GM18858 (cell line): ENCODE results near the gene OR10H3.
"Not testable (repeated sequence)": the region's sequence is repeated elsewhere in the genome, so short reads cannot be mapped to it uniquely, and the experiment has no call there.

Source experiments
- ATAC-seq: cut with Tn5 transposase; IDR thresholded peaks from one replicate; pipeline ENCODE4 v1.9.1; 2021; ENCODE audit not compliant: unreplicated experiment

Gene OR10H3, protein sequence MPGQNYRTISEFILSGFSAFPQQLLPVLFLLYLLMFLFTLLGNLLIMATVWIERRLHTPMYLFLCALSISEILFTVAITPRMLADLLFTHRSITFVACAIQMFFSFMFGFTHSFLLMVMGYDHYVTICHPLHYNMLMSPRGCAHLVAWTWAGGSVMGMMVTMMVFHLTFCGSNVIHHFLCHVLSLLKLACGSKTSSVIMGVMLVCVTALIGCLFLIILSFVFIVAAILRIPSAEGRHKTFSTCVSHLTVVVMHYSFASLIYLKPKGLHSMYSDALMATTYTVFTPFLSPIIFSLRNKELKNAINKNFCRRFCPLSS

DNA sequence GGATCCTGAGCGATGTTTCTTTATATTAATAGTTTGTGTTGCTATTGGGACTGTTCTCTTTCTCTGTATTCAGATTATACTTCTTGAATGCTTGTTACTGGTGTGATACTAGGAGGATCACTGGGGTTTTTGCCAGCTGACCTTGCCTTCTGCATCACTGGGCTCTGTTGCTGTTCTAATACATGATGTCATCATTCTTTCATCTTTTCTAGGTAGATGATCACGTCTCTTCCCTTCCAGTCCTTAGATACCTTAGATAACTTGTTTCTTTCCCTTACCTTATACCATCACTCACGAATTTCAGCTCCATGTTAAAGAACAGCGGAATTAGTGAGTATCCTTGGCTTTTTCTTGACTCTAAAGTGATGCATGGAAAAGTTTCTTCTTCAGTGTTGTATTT lies at the start of gene OR10H3:
Gene OR10H3, plus strand, starts transcription at position 264 of the 400 bp plus-strand sequence. CDS start 3,408 bp downstream, outside the sequence.
- ATAC-seq: no peak

DNA sequence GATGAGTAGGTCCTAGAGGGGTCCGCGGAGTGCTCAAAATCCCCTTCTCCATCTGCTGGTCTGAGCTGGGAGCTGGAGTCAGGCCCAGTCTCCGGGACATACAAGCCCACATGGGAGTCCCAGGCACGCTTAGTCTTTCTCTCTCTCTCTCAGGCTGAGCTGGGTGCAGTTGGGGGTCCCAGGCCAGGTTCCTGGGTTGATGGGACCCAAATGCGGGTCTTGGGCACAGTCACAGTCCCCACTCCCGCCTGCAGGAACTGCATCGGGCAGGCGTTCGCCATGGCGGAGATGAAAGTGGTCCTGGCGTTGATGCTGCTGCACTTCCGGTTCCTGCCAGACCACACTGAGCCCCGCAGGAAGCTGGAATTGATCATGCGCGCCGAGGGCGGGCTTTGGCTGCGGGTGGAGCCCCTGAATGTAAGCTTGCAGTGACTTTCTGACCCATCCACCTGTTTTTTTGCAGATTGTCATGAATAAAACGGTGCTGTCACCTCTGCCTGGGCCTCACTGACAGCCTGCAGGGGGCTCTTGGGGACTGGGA lies 41.1 kb upstream of the OR10H3 start:
- ATAC-seq: no peak

DNA sequence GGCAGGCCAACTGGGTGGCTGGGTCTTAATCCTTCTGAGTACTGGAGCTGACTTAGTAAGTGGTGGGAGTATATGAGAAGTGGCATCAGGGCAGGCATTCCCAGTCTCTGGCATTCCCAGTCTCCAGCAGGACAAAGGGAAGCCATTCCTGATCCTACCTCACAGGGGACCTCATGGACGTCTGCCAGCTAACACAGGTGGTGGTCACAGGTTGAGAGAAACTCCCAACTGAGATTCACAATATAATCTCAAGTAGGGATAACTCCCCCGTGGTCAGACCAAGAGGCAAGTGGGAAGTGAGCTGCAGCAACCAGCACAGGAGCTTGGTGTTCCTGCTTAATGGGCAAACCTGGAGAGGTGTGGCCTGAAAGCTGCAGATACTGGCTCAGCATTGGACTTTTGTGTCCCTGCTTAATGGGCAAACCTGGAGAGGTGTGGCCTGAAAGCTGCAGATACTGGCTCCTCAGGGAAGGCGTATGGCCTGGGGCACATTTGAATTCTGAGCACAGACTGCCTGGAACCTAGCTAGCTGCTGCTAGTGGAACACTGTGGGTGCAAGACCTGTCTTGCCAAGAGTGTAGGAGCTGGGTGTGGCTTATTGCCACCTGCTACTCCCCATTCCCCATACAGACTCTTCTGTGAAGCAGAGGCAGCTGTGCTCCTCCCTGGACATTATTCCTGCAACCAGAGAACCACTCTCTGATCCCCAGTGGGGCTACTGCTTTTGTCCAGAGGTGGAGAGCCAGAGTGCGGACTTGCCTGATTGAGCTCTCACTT lies 35.8 kb upstream of the OR10H3 start:
- no peak for ATAC-seq

DNA sequence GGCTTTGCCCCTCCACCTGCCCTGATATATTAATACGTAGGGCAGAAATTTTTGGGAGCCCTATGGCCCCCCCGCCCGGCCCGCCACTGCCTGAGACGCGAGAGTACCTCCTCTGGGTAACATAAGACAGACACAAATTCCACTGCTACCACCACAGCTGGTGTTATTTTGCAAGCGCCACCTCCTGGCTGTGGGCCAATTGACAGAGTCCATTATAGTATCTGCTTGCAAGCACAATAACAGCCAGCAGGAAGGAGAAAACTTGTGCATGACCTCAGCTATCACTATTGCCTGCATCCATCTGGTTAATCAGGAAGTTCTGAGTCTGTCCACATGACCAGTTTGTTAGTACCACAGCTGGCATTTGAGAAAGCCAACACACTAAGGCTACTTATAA lies 35.3 kb upstream of the OR10H3 start:
- no peak for ATAC-seq

DNA sequence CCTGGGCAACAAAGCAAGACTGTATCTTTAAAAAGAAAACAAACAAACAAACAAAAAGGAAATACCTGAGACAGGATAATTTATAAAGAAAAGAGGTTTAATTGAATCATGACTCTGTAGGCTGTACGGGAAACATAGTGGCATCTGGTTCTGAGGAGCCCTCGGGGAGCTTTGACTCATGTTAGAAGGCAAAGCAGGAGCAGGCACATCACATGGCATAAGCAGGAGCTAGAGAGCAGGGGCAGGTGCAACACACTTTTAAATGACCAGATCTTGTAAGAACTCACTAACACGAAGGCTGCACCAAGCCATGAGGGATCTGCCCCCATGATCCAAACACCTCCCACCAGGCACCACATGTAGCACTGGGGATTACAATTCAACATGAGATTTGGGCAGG lies 23.1 kb upstream of the OR10H3 start:
- ATAC-seq: no peak

DNA sequence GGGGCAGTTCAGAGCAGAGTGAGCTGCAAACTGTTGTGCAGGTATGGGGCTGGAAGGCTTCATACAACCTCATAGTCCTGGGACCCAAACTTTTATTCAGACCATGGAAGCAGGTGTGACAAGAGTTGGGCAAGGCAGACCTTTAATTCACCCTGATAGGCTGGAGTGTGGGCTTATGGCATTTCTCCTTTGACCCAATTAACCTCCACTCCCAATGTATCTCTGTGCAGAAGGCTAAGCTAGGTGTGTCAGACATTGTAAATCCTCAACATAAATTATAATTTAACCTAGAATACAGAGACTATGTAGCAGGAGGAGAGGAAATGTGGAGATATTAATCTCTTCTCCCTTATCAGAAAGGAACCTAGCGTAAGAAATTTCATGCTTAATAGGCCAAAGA lies 22.1 kb upstream of the OR10H3 start:
- no peak for ATAC-seq

DNA sequence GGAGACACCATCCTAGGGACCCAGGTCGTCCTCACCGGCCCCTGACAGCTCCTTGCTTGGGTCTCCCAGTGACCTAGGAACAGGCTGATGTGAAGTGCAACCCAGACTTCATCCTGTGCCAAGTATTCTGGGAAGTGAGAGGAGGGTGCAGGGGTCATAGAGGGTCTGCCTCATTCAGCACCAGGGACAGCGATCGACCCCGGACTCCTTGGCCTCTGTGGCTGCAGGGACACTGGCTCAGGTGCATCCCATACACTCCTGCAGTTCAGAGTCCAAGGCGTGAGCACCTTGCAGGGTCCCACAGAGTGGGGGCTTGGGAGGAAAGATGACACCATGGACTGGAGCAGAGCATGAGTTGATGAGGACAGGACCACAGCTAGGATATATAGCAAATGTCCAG lies 20.0 kb upstream of the OR10H3 start:
- ATAC-seq: no peak

DNA sequence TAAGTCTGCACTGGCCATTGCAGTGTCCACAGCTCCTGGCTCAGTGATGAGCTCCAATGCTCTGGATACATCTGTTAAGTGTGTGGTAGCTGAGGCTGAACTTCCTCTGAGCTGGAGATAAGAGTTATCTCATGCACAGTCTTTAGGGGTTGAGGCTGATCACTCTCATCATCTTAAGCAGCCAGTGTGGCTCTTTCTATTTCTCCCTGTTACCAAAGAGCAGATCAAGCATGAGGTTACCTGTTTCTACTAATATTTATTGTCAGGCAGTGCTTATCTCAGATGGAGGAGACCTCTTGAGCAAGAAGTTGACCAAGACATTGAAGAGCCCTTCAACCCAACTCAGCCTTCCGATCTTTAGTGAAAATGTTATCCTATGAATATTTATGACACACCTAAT lies 16.5 kb upstream of the OR10H3 start:
- no peak for ATAC-seq

DNA sequence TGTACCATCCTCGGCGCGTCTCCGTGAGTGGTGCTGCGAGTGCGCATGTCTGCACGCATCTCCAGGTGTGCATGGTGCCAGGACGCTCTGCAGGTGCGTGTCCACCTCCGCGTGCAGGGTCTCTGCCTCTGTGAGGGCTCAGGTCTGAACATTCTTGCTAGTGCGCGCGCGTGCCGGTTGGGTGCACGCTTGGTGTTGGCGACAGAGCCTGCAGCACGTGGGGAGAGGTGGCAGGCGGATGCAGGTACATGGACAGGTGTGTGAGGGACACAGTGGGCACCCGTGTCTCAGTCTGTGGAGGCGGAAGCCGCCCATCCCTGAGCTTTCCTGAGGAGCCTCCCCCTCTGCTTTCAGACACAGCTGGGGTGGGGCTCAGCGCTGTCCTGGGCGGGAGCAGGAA lies 14.8 kb upstream of the OR10H3 start:
- no peak for ATAC-seq

DNA sequence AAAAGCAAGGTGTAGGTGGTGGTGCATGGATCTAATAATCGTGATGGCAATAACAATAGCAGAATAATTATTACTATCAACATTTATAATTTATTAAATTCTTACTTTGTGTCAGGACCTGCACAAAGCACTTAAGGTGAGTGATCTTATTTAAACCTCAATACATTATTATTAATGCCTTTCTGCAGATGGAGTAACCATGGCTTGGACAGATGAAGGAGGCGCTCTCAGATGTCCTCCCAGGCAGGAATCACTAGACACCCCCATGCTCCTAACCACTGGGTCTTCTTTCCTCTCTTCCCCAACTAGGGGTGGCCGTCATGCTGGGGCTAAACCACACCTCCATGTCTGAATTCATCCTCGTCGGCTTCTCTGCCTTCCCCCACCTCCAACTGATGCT lies 10.1 kb upstream of the OR10H3 start, which contains the start of gene OR10H2:
Gene OR10H2, plus strand, starts transcription at position 301 of the 400 bp plus-strand sequence. Its CDS starts 20 bp downstream, at position 321.
- no peak for ATAC-seq

DNA sequence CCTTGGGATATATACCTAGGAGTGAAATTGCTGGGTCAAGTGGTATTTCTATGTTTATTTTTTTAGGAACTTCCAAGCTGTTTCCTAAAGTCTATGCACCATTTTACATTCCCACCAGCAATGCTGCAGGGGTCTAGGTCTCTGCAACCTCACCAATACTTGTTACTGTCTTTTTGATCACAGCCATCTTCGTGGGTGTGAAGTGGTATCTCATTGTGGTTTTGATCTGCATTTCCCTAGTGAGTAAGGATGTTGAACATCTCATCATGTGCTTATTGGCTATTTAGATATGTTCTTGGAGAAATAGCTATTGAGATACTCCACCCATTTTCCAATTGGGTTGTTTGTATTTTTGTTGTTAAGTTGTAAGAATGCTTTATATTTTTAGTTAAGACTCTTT lies 7.2 kb upstream of the OR10H3 start:
- no peak for ATAC-seq

DNA sequence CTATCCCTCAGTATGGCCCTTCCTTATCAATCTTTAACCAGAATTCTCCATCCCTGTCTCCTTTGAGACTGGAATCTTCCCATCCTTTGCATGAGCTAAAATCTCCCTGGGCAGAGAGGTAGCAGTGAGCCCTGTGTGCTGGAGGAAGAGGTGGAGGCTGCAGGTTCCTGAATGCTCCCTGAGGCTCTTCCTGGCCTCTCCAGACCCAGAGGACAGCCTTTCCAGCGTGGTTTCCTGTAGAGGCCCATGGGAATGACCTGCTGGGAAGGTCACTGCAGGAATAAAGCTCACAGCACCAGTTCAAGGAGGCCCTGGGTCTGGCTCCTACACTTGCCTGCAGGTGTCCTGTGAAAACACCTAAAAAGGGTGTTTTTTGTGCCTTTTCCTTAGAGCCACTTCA lies 5.4 kb upstream of the OR10H3 start:
- ATAC-seq: no peak

DNA sequence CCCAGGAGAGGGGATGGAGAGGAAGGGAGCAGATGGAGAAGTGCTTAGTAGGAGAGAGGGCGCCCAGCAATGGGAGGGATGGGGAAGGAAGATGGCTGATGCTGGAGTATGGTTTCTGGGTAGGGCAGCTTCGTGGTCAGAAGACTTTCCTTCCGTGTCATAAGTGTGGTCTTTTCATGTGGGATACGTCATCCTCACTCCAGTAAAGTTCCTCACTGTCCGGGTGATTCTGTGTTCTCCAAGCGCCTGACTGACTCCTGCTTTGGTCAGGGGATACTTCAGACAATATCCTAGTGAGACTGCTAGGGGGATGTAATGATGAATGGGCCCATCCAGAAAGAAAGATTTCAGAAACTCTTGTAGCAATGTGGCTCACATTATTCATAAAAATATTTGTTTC lies 3.9 kb upstream of the OR10H3 start:
- ATAC-seq: no peak

DNA sequence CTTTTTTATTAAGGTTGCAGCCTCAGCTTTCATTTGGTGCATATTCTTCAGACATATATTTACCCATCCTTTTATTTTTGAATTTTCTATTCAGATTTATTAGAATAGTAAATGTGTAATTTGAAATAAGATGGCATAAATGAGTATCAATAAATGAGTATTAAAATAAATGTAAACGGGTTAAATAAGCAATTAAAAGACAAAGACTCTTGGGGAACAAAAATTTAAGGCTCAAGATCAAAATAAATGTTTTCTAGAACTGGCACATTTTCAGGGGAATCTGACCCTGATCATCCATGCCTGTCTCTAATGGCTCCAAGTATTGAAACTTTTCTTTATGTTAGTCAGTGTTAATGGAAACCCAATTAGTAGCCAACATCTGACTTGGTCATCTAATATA lies 3.0 kb downstream of the OR10H3 start:
- ATAC-seq: no peak

DNA sequence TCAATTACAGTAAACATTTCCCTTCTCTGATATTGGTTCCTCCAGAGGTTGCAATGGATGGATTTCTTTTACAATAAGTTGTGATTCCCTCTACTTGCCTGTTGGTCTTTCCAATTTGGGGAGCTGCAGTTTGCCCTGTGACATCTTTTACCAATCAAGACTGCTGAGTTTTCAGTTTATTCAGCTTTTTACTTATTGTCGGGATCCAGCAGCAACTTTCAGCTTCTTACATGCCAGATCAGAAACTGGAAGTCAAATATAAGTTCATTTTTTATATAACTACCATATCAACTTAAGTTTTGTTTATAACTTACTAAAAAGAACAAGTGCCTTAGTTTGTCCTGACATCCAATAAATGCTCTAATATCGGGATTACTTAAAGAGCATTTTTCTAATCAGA lies 10.5 kb downstream of the OR10H3 start:
- no peak for ATAC-seq

DNA sequence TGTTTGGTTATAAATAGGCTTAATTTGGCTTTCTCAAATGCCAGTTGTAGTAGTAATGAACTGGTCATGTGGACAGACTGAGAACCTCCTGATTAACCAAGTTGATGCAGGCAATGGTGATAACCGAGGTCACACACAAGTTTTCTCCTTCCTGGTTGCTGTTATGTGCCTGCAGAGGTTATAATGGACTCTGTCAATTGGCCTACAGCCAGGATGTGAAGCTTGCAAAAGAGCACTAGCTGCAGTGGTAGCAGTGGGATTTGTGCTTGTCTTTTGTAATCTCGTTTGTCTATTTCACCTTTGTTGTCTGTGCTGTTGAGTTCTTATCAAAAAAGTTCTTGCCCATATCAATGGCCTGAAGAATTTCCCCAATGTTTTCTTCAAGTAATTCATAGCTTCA lies 20.6 kb downstream of the OR10H3 start:
- no peak for ATAC-seq

DNA sequence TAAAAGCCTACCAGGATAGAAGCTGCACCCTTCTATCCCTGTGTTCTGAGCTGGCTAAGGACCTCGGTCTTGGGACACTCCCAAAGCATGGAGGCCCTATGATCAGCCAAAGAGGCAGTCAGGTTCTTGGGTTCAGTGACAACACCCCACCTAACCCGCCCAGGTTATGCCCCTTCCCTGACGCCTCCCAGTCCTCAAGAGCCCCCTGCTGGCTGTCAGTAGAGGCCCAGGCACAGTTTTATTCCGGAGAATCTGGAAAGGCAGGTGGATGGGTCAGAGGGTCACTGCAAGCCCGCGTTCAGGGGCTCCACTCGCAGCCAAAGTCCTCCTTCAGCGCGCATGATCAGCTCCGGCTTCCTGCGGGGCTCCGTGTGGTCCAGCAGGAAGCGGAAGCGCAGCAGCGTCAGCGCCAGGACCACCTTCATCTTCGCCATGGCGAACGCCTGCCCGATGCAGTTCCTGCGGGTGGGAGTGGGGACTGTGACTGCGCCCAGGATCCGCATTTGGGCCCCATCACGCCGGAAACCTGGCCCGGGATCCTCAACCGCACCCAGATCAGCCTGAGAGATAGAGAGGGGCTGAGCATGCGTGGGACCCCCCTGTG lies 22.3 kb downstream of the OR10H3 start:
- ATAC-seq: no peak

DNA sequence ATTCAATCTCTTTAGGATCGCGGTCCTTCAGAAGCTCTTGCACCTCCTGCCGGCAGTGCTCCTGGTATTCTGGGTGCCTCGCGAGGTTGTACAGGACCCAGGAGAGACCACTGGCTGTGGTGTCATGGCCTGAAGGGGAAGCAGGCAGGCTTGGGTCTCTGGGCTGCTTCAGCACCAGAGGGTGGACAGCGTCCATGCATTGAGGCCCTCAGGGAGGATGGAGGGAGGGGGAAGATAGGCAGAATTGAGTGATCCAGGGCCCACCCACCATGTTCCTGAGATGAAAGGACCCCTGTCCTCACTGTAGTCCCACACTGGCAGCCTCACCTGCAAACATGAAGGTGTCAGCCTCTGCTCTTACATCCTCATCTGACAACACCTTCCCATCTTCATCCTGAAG lies 31.8 kb downstream of the OR10H3 start:
- no peak for ATAC-seq

DNA sequence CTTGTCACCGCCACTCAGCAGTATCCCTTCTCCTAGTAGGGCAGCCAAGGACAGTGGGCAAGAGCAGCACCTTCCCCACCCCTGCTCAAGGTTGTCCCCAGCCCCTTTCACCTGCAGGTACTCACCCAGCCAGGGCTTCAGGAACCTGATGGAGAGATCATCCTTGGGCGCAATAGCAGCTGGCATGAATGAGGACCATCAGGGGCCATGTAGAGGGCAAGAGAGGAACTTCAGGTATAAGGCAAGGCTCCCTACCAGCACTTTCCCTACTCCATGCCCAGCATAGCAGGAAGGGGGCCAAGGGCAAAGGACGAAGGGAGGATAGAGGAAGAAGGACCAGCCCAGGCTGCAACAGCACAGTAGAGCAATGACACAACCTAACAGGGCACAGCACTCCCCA lies 36.4 kb downstream of the OR10H3 start:
- ATAC-seq: not testable (repeated sequence)

DNA sequence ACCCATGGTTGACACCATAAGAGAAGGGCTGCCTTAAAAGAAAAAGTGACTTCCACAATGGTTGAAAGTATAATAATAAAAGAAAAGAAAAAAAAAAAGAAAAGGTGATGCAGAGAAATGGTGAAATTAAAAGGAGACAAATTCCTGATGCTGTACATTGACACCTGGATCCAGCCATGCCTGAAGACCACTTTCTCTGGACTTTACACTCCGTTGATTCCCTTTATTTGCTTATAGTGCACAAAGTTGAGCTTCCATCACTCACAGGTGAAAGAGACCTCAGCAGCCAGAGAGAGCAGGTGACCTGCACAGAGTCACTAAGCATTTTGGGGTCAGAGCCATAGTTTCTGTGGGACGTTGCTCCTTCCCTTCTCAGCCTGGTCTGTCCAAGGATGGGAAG lies 37.5 kb downstream of the OR10H3 start:
- ATAC-seq: no peak

DNA sequence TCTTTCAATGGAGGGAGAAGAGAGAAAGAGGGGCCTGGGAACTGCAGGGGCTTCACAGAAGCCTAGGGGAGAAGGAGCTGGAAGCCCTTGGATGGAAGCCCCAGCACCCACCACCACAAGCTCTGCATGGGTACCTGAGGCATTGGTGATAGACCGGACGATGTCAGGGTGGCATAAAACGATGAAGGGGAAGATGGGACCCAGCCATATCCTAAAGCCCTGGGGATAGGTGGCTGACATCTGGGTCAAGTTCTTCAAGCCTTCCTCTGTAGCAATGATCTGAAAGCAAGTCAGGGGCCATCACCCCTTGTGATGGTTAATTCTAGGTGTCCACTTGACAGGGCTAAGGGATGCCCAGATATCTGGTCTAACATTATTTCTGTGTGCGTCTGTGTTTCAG lies 38.5 kb downstream of the OR10H3 start:
- ATAC-seq: no peak
